ENCODE results near the gene NOS1AP. TPM values are rescaled to one million over a fixed set of nuclear protein-coding genes. Genes with fewer than 3 reads are reported as not detected.
A peak's percentile ranks its signal among the peaks of the same experiment; 100 is the strongest.

NOS1AP gene
- polyA plus RNA-seq, 3 donors = 0.12 TPM; not detected in 2

DNA sequence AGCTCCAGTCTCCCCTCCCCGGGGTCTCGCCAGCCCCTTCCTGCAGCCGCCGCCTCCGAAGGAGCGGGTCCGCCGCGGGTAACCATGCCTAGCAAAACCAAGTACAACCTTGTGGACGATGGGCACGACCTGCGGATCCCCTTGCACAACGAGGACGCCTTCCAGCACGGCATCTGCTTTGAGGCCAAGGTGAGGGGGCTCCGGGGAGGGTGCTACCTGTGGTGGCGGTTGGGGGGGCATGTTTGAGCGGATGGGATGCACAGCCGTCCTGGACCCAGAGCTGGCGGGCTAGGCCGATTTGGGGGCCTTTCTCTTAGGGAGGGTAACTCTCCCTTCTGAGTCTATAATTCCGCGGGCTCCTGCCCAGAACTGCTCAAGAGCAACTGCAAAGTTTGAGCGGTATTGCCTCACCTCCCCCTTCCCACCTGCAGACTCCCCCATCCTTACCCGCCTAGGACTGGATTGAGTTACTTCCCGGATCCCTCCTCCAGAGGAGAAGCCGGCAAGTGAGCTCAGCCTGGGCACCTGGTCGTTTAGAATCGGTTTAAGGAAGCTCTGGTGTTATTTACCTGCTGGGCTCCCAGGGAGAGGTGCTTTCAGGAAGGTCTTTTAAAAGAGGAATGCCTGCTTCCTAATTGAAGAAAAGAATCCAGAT lies 730 bp downstream of the NOS1AP start:
- Mint-ChIP-seq H3K36me3 (peaks cover 0 to 3% of the 10 kb centered on the region in 2 donors), H3K9me3 (peaks cover 0 to 8% (median 0%) of the 10 kb centered on the region in 7 donors), H3K4me3 (peak overlapping the region; percentile 81 to 88), H3K27me3 (ENCODE audit: low read depth in 3 of 3) (peaks cover 42 to 54% (median 45%) of the 10 kb centered on the region in 3 donors), H3K4me1 (peaks cover 29% of the 10 kb centered on the region), H3K27ac (peak overlapping the region in 1 of 7 donors; percentile 20)
- H3K9ac ChIP-seq (ENCODE audit: insufficient read depth, low read length, poor library complexity, severe bottlenecking) = peak overlapping the region; percentile 65
- peak overlapping the region; percentile 81 for H2AFZ ChIP-seq (ENCODE audit: insufficient read depth, low read depth, low read length, poor library complexity, severe bottlenecking)
- peak overlapping the region; percentile 22 to 79 (median 34) for H3K4me3 ChIP-seq (replicated peaks in 1 of 3; ENCODE audit: low read depth in 2 of 3, low read length in 3 of 3)
- peaks cover 0 to 11% of the 10 kb centered on the region in 2 donors for H3K9me3 ChIP-seq (replicated peaks in 1 of 2; ENCODE audit: control insufficient read depth in 1 of 2, insufficient read depth in 1 of 2, low read length in 2 of 2)
- H3K36me3 ChIP-seq (replicated peaks in 1 of 2; ENCODE audit: control insufficient read depth in 1 of 2, insufficient read depth in 2 of 2, low read length in 2 of 2) = no peaks in the 10 kb centered on the region
- H3K79me2 ChIP-seq (ENCODE audit: insufficient read depth, low read length) = no peaks in the 10 kb centered on the region
- H3K27ac ChIP-seq (ENCODE audit: low read depth in 1 of 2, low read length in 2 of 2) = no peak overlapping the region
- H3K4me2 ChIP-seq (replicated peaks; ENCODE audit: extremely low read depth, low read length, poor library complexity, severe bottlenecking) = peak overlapping the region; percentile 79
- no peak for TF ChIP-seq CTCF (IDR thresholded peaks at IDR 0.05)
- 1% methylated on average over 19 of the region's 29 CpGs for WGBS (ENCODE audit: insufficient coverage)
- peaks cover 31 to 54% of the 10 kb centered on the region in 2 donors for H3K27me3 ChIP-seq (ENCODE audit: control insufficient read depth in 2 of 2, insufficient read depth in 2 of 2, low read length in 2 of 2)
- intact Hi-C loops (cut with micrococcal nuclease) = no loop called here
- no peak for DNase-seq
- peaks cover 13 to 21% of the 10 kb centered on the region in 2 donors for H3K4me1 ChIP-seq (ENCODE audit: control insufficient read depth in 1 of 2, insufficient read depth in 2 of 2, low read length in 2 of 2)
- H4K20me1 ChIP-seq (ENCODE audit: insufficient read depth, low read length) = no peaks in the 10 kb centered on the region

GRCh38 chr1:162070825-162071224 lies 1.3 kb downstream of the NOS1AP start:
- Mint-ChIP-seq H3K36me3 (peaks cover 0 to 3% of the 10 kb centered on the region in 2 donors), H3K4me3 (peak overlapping the region; percentile 81 to 88), H3K9me3 (peaks cover 0 to 8% (median 0%) of the 10 kb centered on the region in 7 donors), H3K27ac (no peak overlapping the region), H3K4me1 (peaks cover 26% of the 10 kb centered on the region), H3K27me3 (ENCODE audit: low read depth in 3 of 3) (peaks cover 41 to 58% (median 45%) of the 10 kb centered on the region in 3 donors)
- Histone ChIP-seq H3K36me3 (replicated peaks in 1 of 2; ENCODE audit: control insufficient read depth in 1 of 2, insufficient read depth in 2 of 2, low read length in 2 of 2) (no peaks in the 10 kb centered on the region), H3K4me2 (replicated peaks; ENCODE audit: extremely low read depth, low read length, poor library complexity, severe bottlenecking) (peak overlapping the region; percentile 79), H3K4me3 (replicated peaks in 1 of 3; ENCODE audit: low read depth in 2 of 3, low read length in 3 of 3) (peak overlapping the region in 1 of 3 experiments; percentile 79), H3K27ac (ENCODE audit: low read depth in 1 of 2, low read length in 2 of 2) (no peak overlapping the region), H3K9me3 (replicated peaks in 1 of 2; ENCODE audit: control insufficient read depth in 1 of 2, insufficient read depth in 1 of 2, low read length in 2 of 2) (peaks cover 0 to 11% of the 10 kb centered on the region in 2 donors), H3K79me2 (ENCODE audit: insufficient read depth, low read length) (no peaks in the 10 kb centered on the region), H3K9ac (ENCODE audit: insufficient read depth, low read length, poor library complexity, severe bottlenecking) (no peak overlapping the region), H2AFZ (ENCODE audit: insufficient read depth, low read depth, low read length, poor library complexity, severe bottlenecking) (no peak overlapping the region), H4K20me1 (ENCODE audit: insufficient read depth, low read length) (no peaks in the 10 kb centered on the region), H3K27me3 (ENCODE audit: control insufficient read depth in 2 of 2, insufficient read depth in 2 of 2, low read length in 2 of 2) (peaks cover 31 to 54% of the 10 kb centered on the region in 2 donors), H3K4me1 (ENCODE audit: control insufficient read depth in 1 of 2, insufficient read depth in 2 of 2, low read length in 2 of 2) (peaks cover 13 to 21% of the 10 kb centered on the region in 2 donors)
- 39% methylated on average over 5 of the region's 7 CpGs for WGBS (ENCODE audit: insufficient coverage)
- DNase-seq = no peak
- no peak for TF ChIP-seq CTCF (IDR thresholded peaks at IDR 0.05)
- intact Hi-C loops (cut with micrococcal nuclease) = no loop called here
